Effector memory CD4-positive, alpha-beta T cell (primary cell): Measurements from ENCODE around the gene PSG3.
"Not testable (repeated sequence)": the region's sequence is repeated elsewhere in the genome, so short reads cannot be mapped to it uniquely, and the experiment has no call there.

ENCODE experiments used
- DNase-seq, 3 donors: peaks; one replicate each; pipeline ENCODE4 v3.0.0-alpha.2; 2020
- H3K27ac ChIP-seq: 2 replicates; pipeline ENCODE4 v1.7.0; 2013; ENCODE audit warnings: mild to moderate bottlenecking, low read length, moderate library complexity; ENCODE audit not compliant: insufficient read depth, poor library complexity, severe bottlenecking
- H3K27me3 ChIP-seq: replicated peaks from 2 replicates; pipeline ENCODE4 v1.7.0; 2013; ENCODE audit warnings: mild to moderate bottlenecking, low read length; ENCODE audit not compliant: insufficient read depth, control insufficient read depth, poor library complexity, severe bottlenecking
- H3K36me3 ChIP-seq: 2 replicates; pipeline ENCODE4 v1.7.0; 2013; ENCODE audit warnings: mild to moderate bottlenecking, low read length, moderate library complexity; ENCODE audit not compliant: control insufficient read depth, insufficient read depth
- H3K4me1 ChIP-seq: 2 replicates; pipeline ENCODE4 v1.7.0; 2013; ENCODE audit warnings: low read length, mild to moderate bottlenecking; ENCODE audit not compliant: control insufficient read depth, insufficient read depth, poor library complexity, severe bottlenecking
- H3K4me3 ChIP-seq: 2 replicates; pipeline ENCODE4 v1.7.0; 2013; ENCODE audit warnings: low read length, low read depth, mild to moderate bottlenecking; ENCODE audit not compliant: insufficient read depth, poor library complexity, severe bottlenecking
- H3K9me3 ChIP-seq: 2 replicates; pipeline ENCODE4 v1.7.0; 2013; ENCODE audit warnings: mild to moderate bottlenecking, low read length, moderate library complexity; ENCODE audit not compliant: control insufficient read depth

PSG3 gene

GRCh38 chr19:42695811-42696503, 44.3 kb downstream of the PSG3 start:
- Histone ChIP-seq H3K4me3 (no peak overlapping the region), H3K36me3 (no peaks in the 10 kb centered on the region), H3K4me1 (no peaks in the 10 kb centered on the region), H3K9me3 (no peaks in the 10 kb centered on the region), H3K27ac (no peak overlapping the region), H3K27me3 (peaks cover 10% of the 10 kb centered on the region)
- no peak for DNase-seq

GRCh38 chr19:42693760-42694350, 46.4 kb downstream of the PSG3 start:
- H3K27ac ChIP-seq: no peak overlapping the region
- H3K27me3 ChIP-seq: peaks cover 9% of the 10 kb centered on the region
- H3K4me3 ChIP-seq: no peak overlapping the region
- DNase-seq: no peak
- H3K9me3 ChIP-seq: no peaks in the 10 kb centered on the region
- no peaks in the 10 kb centered on the region for H3K36me3 ChIP-seq
- H3K4me1 ChIP-seq: no peaks in the 10 kb centered on the region

GRCh38 chr19:42683917-42684513, 56.3 kb downstream of the PSG3 start:
- Histone ChIP-seq H3K36me3 (no peaks in the 10 kb centered on the region), H3K9me3 (peaks cover 11% of the 10 kb centered on the region), H3K4me3 (no peak overlapping the region), H3K27ac (no peak overlapping the region), H3K4me1 (no peaks in the 10 kb centered on the region), H3K27me3 (no peaks in the 10 kb centered on the region)
- no peak for DNase-seq

GRCh38 chr19:42676326-42676725, 64.0 kb downstream of the PSG3 start:
- not testable (repeated sequence) for H3K9me3 ChIP-seq, H3K36me3 ChIP-seq, H3K4me3 ChIP-seq, DNase-seq, H3K4me1 ChIP-seq, H3K27ac ChIP-seq, H3K27me3 ChIP-seq

- H3K4me1 ChIP-seq, H3K27me3 ChIP-seq, H3K27ac ChIP-seq, DNase-seq, H3K4me3 ChIP-seq, H3K36me3 ChIP-seq, H3K9me3 ChIP-seq: not testable (repeated sequence)
Measured at GRCh38 chr19:42674549-42674948, 65.7 kb downstream of the PSG3 start.
